HG02623 (cell line): ENCODE measurements around the gene MTMR11.
"Not testable (repeated sequence)": the region's sequence is repeated elsewhere in the genome, so short reads cannot be mapped to it uniquely, and the experiment has no call there.

Experiments
- ATAC-seq: cut with Tn5 transposase; IDR thresholded peaks from one replicate; pipeline ENCODE4 v1.9.1; 2021; ENCODE audit warnings: moderate library complexity; ENCODE audit not compliant: unreplicated experiment

The MTMR11 gene

DNA sequence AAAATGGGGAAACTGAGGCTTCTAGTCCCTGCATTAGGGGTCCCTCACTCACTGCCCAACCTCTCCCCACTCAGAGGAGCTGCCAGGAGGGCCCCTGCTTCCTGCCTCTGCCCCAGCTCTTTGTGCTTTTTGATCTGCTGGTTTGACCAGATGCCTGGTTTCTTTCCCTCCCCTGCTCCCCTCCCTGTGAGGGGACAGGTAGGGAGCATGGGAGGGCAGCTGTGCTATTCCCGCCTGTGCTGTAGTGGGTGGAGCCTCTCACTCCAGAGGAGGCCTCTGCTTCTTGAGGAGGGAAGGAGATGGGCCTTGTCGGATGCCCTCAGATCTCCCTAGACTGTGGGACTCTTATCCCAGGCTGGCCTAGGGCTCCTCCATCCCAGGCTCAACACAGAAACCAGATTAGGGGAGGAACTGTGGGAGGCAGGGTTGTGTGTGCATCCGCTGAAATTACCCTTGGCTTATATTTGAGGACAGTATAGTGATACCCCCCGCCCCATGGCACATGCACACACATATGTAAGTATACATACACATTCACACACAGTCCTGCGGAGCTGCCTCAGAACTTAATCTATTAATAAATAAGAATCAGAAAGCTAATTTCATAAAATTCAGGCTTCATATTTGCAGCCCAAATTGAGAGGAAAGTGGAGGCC, 32.7 kb downstream of the MTMR11 start:
- no peak for ATAC-seq

DNA sequence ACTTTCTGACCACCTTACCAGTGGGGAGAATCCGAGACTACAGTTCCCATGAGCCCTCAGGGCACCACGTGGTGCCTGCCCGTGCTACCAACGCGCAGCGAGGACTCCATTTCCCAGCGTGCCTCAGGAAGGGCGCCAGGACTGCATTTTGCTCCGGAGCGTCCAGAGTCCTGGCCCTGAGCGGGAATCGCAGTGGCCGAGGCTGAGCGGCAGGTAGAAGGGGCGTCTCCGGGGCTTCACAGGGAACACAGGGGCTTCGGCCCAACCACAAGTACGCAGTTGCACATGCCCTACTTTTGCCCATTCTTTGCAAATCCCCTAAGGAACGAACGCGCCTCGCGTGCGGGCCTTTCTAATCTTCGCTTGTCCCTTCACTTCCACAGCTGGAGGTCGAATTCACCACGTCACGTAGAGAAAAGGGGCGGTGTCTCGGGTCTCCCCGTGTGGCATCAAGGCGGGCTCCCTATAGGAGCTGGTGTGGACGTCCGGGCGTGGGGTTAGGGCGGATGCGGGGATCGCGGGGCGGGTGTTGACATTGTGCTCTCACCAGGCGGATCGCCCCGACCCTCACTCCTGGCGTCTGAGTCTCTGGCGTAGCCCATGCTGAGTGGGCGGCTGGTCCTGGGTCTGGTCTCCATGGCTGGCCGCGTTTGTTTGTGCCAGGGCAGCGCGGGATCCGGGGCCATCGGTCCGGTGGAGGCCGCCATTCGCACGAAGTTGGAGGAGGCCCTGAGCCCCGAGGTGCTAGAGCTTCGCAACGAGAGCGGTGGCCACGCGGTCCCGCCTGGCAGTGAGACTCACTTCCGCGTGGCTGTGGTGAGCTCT, 37.0 kb downstream of the MTMR11 start, which contains the start of gene BOLA1:
TSS of gene BOLA1 (plus strand) at position 109 of the 825 bp plus-strand sequence. CDS start at position 601, 492 bp downstream.
- peak; percentile 92 for ATAC-seq

DNA sequence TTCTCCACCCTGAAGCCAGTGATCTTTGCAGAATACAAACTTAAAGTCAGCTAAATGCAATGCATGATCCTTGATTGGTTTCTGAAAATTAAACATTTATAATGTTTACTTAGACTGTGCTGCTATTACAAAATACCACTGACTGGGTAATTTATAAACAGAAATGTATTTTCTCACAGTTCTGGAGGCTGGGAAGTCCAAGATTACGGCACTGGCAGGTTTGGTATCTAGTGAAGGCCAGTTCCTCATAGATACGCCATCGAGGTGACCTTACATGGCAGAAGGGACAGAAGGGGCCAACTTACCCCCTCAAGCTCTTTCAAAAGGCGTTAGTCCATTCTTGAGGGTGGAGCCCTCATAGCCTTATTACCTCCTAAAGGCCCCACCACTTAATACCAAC, 40.1 kb downstream of the MTMR11 start:
- ATAC-seq, result no peak

DNA sequence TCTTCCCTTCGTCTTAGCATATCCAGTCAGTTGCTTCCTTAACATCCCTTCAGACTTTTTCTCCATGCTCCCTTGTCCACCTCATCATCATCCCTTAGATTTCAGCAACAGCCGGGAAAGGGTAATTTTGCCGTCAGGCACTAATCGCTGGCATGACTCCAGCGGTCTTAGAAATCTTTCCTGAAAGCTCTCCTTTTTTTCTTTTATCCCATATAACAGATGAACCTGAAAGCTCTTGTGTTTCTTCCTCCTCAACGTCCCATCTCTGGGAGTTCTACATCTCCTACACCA, 47.7 kb downstream of the MTMR11 start:
- ATAC-seq, result no peak

DNA sequence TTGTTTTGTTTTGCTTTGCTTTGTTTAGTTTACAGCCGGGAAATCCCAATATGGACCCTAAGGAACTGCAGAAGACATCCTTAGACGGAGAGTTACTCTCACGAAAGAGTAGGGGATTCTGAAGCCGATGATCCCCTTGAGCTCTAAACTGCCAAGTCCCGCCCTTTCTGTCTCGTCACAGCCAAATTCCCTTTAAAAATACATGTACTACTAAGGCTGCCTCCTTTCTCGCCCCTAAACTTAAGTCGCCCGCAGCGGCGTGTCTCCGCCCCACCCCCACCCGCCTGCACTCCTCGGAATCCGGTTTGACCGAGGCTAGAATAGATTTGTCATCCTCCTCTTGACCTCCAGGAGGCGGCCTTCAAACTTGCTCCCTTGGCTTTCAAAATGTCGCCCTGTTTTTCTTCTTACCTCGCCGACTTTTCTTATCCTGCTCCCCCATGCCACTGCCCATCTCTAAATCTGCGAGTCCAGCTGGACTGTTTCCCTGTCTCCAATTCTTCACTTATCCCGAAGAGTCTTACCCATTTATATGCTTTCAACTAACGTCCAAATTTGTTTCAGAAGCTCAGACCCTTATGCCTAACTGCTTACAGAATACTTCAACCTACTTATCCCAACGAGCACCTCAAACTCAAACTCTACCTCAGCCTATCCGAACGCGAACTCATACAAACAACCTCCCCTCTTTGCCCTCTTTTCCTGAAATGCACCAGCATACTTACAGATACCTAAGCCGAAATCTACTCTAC, 48.3 kb downstream of the MTMR11 start:
- peak; percentile 14 for ATAC-seq

DNA sequence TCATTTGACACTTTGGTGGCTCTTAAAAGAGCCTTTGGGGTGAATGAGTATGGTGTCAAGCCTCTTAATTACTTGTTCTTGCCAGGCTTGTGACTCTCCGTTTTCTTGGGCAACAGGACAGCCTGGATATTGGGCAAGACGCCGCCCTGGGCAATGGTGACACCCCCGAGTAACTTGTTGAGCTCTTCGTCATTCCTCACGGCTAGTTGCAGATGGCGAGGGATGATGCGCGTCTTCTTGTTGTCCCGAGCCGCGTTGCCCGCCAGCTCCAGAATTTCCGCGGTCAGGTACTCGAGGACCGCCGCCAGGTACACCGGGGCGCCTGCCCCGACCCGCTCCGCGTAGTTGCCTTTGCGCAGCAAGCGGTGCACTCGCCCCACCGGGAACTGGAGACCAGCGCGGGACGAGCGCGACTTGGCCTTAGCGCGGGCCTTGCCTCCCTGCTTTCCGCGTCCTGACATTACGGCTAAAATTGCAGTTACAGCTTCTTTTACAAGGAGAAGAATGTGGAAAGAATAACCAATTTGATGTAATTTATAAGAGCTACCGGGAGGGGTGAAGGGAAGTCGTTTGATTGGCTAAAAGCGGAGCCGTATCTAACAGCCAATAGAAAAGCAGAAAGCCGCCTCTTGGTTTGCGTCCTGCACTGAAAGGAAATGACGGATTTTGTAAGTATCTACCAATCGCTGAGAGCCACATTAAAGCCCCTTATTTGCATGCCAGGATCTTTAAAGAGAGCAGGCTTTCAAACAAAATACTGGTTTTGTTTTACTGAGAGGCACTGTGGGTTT, 49.0 kb downstream of the MTMR11 start:
- ATAC-seq, result peak; percentile 51

DNA sequence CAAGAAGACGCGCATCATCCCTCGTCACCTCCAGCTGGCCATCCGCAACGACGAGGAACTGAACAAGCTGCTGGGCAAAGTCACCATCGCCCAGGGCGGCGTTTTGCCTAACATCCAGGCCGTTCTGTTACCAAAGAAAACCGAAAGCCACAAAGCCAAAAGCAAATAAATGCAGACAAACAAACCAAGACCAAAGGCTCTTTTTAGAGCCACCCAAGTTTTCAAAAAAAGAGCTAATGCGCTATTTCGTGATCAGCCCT, 49.6 kb downstream of the MTMR11 start:
- not testable (repeated sequence) for ATAC-seq

DNA sequence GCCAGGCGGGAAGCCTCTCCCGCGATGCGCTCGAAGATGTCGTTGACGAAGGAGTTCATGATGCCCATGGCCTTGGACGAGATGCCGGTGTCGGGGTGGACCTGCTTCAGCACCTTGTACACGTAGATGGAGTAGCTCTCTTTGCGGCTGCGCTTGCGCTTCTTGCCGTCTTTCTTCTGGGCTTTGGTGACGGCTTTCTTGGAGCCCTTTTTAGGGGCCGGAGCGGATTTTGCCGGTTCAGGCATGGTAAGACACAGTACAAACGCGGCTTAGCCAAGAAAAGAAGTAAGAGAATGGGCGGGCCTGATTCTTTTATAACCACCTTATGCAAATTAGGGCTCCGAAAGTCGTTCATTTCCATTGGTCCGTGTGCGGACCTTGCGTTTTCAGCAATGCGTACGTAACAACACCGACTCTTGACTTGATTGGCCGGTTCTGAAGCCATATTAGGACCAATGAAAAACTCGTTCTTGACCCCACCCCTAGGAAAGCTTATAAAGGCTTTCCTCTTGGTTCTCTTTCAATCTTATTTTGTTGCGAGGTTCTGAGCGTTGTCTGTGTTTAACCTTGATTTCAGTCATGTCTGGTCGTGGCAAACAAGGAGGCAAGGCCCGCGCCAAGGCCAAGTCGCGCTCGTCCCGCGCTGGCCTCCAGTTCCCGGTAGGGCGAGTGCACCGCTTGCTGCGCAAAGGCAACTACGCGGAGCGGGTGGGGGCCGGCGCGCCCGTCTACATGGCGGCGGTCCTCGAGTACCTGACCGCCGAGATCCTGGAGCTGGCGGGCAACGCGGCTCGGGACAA, 50.1 kb downstream of the MTMR11 start:
- peak; percentile 56 for ATAC-seq

DNA sequence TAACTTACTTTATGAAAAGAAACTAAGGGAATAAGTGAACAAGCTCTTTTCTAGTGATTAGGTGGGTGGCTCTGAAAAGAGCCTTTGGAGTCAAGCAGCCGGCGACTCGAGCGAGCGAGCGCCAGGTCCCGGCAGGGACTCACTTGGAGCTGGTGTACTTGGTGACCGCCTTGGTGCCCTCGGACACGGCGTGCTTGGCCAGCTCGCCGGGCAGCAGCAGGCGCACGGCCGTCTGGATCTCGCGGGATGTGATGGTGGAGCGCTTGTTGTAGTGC, 50.6 kb downstream of the MTMR11 start:
- ATAC-seq, result not testable (repeated sequence)

DNA sequence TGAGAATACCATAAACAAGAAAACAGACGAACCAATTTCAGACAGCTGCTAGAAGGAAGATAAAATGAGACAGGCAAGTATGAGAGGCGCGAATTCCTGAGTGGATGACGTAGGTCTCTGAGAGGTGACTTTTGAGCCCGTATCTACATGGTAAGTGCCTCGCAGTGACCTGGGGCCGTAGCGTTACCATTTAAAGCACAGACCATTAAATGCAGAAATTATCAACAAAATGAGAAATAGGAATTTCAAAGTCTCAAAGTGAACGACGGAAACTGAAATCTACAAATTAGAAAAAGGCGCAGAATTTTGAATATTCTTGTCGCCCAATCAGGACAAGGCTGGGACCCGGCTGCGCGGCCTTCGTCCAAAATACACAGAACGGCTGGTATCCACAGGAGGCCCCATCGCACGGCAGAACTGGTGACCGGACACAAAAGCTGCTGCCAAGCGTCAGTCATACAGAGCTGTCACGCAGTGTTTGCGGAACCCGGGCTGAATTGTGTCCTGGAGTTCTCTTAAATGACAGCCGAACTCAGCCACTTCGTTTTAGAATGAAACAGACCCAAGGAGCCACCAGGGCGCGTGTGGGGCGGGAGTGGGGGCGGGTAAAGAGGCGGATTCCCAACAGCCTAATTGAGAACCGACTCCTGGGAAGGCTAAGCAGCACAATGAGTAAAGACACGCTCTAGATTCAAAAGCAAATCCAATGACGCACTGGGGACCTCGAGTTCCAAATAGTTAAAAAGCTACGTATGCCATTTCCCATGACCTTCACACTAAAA, 51.1 kb downstream of the MTMR11 start:
- ATAC-seq, result no peak

DNA sequence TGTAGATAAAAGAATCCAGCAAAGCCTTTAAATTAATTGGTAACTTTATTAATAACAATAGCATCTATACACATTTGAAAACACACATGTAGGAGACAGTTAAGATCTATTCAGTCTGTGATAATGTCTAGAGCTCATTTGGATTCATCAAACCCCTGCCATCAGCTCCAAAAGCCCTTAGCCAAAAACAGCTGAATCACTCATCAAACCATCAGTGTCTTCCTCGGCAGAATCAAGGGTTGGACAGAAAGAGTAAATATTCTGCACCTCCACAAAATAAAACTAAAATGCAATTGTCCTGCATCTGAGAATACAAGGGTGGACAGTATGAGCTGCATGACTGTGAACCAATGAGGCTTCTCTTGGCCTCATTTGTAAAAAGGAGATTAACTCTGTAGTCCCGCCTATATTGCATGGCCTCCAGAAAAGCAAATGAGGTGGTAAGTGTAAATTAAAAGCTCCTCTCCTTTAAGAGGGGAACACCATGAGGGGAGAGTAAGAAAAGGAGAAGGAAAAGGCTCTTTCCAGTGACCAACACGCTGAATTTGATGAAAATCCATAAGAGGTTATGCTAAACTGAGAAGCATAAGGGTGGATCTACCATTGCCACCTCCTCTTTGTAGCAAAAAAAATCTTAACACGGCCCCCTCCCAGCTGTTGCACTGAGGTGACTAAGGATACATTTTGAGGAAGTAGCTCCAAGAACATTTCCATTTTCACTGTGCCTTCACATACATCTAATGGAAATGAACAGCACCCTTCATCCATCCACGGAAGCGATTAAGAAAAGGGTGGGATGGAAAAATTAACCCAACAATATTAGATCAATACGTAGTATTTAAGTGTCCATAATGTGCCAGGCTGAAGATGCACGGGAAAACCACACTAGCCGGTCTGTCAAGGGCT, 52.0 kb downstream of the MTMR11 start:
- ATAC-seq, result no peak

DNA sequence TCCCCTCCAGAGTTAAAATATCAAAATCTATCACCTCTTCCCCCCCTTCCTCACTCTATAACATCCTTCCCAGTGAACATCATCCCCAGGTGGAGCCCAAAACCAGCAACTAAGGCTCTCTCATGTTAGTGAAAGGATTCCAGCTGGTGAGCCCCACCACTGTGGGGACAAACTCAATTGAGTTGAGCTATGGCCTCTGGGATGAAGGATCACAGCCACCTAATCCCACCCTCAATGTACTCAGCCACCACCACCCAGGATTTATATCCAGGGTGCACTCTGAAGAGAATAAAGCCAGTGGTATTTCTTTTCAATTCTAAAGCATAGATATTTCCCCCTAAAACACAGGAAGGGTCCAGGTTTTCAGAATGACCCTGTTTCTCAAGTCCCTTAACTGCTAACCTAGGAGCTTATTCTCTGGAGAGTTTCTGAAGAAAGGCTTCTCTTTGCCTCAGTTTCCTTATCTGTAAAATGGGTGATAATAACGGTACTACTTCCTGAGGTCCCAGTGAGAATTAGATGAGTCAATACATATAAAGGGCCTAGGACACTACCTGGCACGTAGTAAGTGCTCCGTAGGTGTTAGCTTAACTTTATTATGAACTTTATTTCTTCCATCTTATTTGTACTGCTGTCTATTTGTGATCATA, 53.0 kb downstream of the MTMR11 start:
- ATAC-seq, result no peak

DNA sequence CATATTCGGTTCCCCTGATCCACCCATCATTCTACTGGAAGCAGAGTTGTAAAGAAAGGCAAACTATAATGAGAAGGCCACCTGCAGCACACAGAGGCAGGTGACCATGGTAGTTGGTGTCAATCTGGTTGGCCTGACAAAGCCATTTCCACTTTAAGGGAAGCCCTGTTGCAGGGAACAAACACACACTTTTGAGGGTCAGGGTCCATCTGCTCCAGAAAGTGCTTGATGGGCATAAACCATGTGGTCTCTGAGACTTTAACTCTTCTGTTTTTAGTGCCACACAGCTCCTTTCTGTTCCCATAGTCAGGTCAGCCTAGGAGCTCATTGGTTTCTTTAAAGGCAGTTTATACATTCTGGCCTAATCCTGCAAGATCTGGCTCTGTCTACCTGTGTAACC, 54.8 kb downstream of the MTMR11 start:
- ATAC-seq, result no peak

DNA sequence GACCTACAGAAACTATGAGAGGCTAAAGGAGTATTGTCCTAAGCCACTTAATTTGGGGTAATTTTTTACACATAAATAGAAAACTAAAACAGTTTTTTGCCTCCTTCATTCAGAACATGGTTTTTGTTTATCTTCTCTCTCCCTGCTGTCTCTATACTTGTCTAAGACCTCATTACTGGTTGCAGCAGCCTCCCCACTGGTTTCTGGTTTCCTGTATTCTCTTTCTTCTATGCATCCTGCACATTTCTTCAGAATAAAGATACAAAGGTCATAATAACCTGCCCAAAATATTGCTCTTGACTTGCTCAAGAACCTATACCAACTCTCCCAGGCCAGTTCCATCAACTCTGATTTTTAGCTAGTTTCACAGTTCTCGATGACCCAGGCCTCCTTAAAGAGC, 57.1 kb downstream of the MTMR11 start:
- no peak for ATAC-seq
